ENCODE results near the gene CLNK. TPM values are rescaled to one million over a fixed set of nuclear protein-coding genes. Genes with fewer than 3 reads are reported as not detected.

Gene CLNK
- total and polyA plus RNA-seq, 2 of the 8 experiments (the other 6 are each of a cell fraction or from before 2014, with no cell fraction given), result not detected

- TF ChIP-seq CHD7 (IDR thresholded peaks at IDR 0.05; ENCODE audit: insufficient replicate concordance, low read length) (no peak), NRF1 (IDR thresholded peaks at IDR 0.05; ENCODE audit: low read depth, low read length) (no peak), EZH2 (IDR thresholded peaks at IDR 0.05; ENCODE audit: low read depth, low read length, severe bottlenecking) (no peak), CTBP2 (IDR thresholded peaks at IDR 0.05; ENCODE audit: borderline replicate concordance, insufficient read depth, insufficient read length, low read length) (no peak), SRF (IDR thresholded peaks at IDR 0.05; ENCODE audit: low read depth, low read length) (no peak), BCL11A (IDR thresholded peaks at IDR 0.05; ENCODE audit: low read depth in 2 of 2, low read length in 2 of 2) (no peak), RFX5 (IDR thresholded peaks at IDR 0.05; ENCODE audit: borderline replicate concordance, low read depth, low read length) (no peak), PHF8 (conservative IDR thresholded peaks at IDR 0.05; ENCODE audit: low read depth, low read length) (no peak), TAF1 (IDR thresholded peaks at IDR 0.05; ENCODE audit: low read depth, low read length) (no peak), ATF2 (IDR thresholded peaks at IDR 0.05; ENCODE audit: low read length) (no peak)
Measured at GRCh38 chr4:10731690-10732089, 47.1 kb upstream of the CLNK start (continued).
